GM23338 (cell line): ENCODE data around the gene BTN1A1. TPM values are rescaled to one million over a fixed set of nuclear protein-coding genes. Genes with fewer than 3 reads are reported as not detected.

Experiments
- ATAC-seq: fragments of 200-7000 bp; cut with Tn5 transposase; 3 replicates; pipeline ENCODE4 v1.9.1; 2020
- DNase-seq: peaks from one replicate; pipeline ENCODE4 v3.0.0-alpha.2; 2015; ENCODE audit warnings: low spot score
- H2AFZ ChIP-seq: fragments of 200-600 bp; sonication (generic); 2 replicates; pipeline ENCODE4 v1.8.0; 2016; ENCODE audit warnings: antibody characterized with exemption, mild to moderate bottlenecking, moderate library complexity
- H3F3A ChIP-seq: fragments of 200-600 bp; sonication (generic); replicated peaks from 2 replicates; pipeline ENCODE4 v1.8.0; 2017; ENCODE audit warnings: antibody characterized with exemption, mixed run types, low read depth
- H3K27ac ChIP-seq: fragments of 200-600 bp; sonication (generic); 2 replicates; pipeline ENCODE4 v1.6.1; 2016; ENCODE audit warnings: low read depth
- H3K27me3 ChIP-seq: fragments of 200-600 bp; sonication (generic); 2 replicates; pipeline ENCODE4 v1.8.0; 2016; ENCODE audit warnings: mild to moderate bottlenecking, mixed run types, moderate library complexity; ENCODE audit not compliant: insufficient read depth
- H3K36me3 ChIP-seq: fragments of 200-600 bp; sonication (generic); 2 replicates; pipeline ENCODE4 v1.8.0; 2016; ENCODE audit warnings: mild to moderate bottlenecking; ENCODE audit not compliant: insufficient read depth
- H3K4me1 ChIP-seq: fragments of 200-600 bp; sonication (generic); 2 replicates; pipeline ENCODE4 v1.8.0; 2016; ENCODE audit warnings: mild to moderate bottlenecking, moderate library complexity; ENCODE audit not compliant: insufficient read depth
- H3K4me2 ChIP-seq: fragments of 200-600 bp; sonication (generic); 2 replicates; pipeline ENCODE4 v1.7.1; 2017; ENCODE audit warnings: mixed run types
- H3K4me3 ChIP-seq: fragments of 200-600 bp; sonication (generic); 2 replicates; pipeline ENCODE4 v1.6.1; 2016; ENCODE audit warnings: mixed run types
- H3K79me2 ChIP-seq: fragments of 200-600 bp; sonication (generic); replicated peaks from 2 replicates; pipeline ENCODE4 v1.8.0; 2017; ENCODE audit warnings: mild to moderate bottlenecking; ENCODE audit not compliant: insufficient read depth
- H3K9me2 ChIP-seq: fragments of 200-600 bp; sonication (generic); 2 replicates; pipeline ENCODE4 v1.8.0; 2017; ENCODE audit not compliant: insufficient read depth
- H4K20me1 ChIP-seq: fragments of 200-600 bp; sonication (generic); replicated peaks from 2 replicates; pipeline ENCODE4 v1.8.0; 2017; ENCODE audit warnings: mild to moderate bottlenecking; ENCODE audit not compliant: insufficient read depth
- H3K27ac Mint-ChIP-seq: 2 replicates; pipeline ENCODE4 v1.8.0; 2020; ENCODE audit warnings: inconsistent platforms, mild to moderate bottlenecking, moderate library complexity, mixed read lengths
- H3K27me3 Mint-ChIP-seq: 3 replicates; pipeline ENCODE4 v1.8.0; 2022; ENCODE audit warnings: low read depth, mild to moderate bottlenecking, moderate library complexity, mixed read lengths, inconsistent platforms; ENCODE audit not compliant: insufficient read depth, poor library complexity
- H3K36me3 Mint-ChIP-seq: 3 replicates; pipeline ENCODE4 v1.8.0; 2021; ENCODE audit warnings: low read depth, mild to moderate bottlenecking, inconsistent platforms, moderate library complexity, mixed read lengths
- H3K4me1 Mint-ChIP-seq: 3 replicates; pipeline ENCODE4 v1.8.0; 2020; ENCODE audit warnings: mild to moderate bottlenecking, inconsistent platforms, mixed read lengths
- H3K4me3 Mint-ChIP-seq: 3 replicates; pipeline ENCODE4 v1.8.0; 2021; ENCODE audit warnings: moderate library complexity, mild to moderate bottlenecking, inconsistent platforms, mixed read lengths
- H3K9me3 Mint-ChIP-seq: 3 replicates; pipeline ENCODE4 v1.8.0; 2020; ENCODE audit warnings: moderate library complexity, mild to moderate bottlenecking, inconsistent platforms, mixed read lengths
- CREB1 ChIP-seq: fragments of 250-450 bp; sonication (Bioruptor Pico); IDR thresholded peaks from 2 replicates; pipeline ENCODE4 v1.5.0; 2020; ENCODE audit warnings: low read depth, mild to moderate bottlenecking, moderate library complexity
- EZH2phosphoT487 ChIP-seq: fragments of 200-600 bp; sonication (generic); IDR thresholded peaks from one replicate; pipeline ENCODE4 v1.8.1; 2018; ENCODE audit warnings: antibody characterized with exemption; ENCODE audit not compliant: unreplicated experiment
- JUNB ChIP-seq: IDR thresholded peaks from one replicate; pipeline ENCODE4 v1.6.1; 2016; ENCODE audit warnings: antibody characterized with exemption; ENCODE audit not compliant: unreplicated experiment
- NANOG ChIP-seq: IDR thresholded peaks from 2 replicates; pipeline ENCODE4 v1.6.1; 2016; ENCODE audit warnings: antibody characterized with exemption, borderline replicate concordance
- POLR2AphosphoS5 ChIP-seq: IDR thresholded peaks from 2 replicates; pipeline ENCODE4 v1.6.1; 2016; ENCODE audit warnings: antibody characterized with exemption, low read depth
- ZNF114 ChIP-seq: fragments of 250-450 bp; sonication (Bioruptor Pico); IDR thresholded peaks from 2 replicates; pipeline ENCODE4 v1.5.0; 2020; ENCODE audit warnings: mild to moderate bottlenecking, moderate library complexity
- ZNF331 ChIP-seq: fragments of 250-450 bp; sonication (Bioruptor Pico); IDR thresholded peaks from 2 replicates; pipeline ENCODE4 v1.5.0; 2020; ENCODE audit warnings: low read depth, mild to moderate bottlenecking, moderate library complexity
- polyA plus RNA-seq: library from polyadenylated mRNA; unstranded; fragments of >200 nt; fragmentation: Nextera tagmentation; extraction: Ambion mirVana; gene quantifications from 2 replicates; pipeline ENCODE4 v1.2.1, GENCODE V29; 2016
- total RNA-seq: library from RNA; depleted of rRNA; stranded (reverse); fragments of >200 nt; shearing (Covaris generic); gene quantifications from 2 replicates; pipeline ENCODE4 v1.2.3, GENCODE V29; 2014
- TF ChIP-seq, protein P1 (sequence below): fragments of 250-450 bp; sonication (Bioruptor Pico); IDR thresholded peaks from 2 replicates; pipeline ENCODE4 v1.5.0; 2020; ENCODE audit warnings: mild to moderate bottlenecking, moderate library complexity
- TF ChIP-seq, protein P2 (sequence below): IDR thresholded peaks from 2 replicates; pipeline ENCODE4 v1.6.1; 2016; ENCODE audit warnings: antibody characterized with exemption

BTN1A1 gene
- total and polyA plus RNA-seq, 2 experiments from 2014 or later: 0.13 to 0.38 TPM

DNA sequence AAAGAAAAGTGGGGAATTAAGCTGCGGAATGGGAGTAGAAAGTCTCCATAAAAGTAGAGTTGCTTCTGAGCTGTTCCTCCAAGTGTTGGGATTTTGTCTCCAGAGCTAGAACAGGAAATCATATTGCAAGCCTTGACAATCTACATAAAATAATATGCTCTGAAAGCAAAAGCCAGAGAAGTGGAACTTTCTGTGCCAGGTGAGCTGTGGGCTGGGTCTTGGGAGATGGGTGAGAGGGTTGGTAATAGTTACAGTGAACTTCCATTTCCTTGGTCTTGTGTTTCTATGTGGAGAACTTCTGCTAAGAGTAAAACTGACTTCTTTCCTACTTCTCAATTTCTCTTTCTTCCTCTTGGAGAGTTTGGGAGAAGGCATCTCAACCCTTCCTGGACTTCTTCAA lies 31.8 kb downstream of the BTN1A1 start:
- peaks cover 10% of the 10 kb centered on the region for H3K27me3 Mint-ChIP-seq

GRCh38 chr6:26532699-26533531 lies 32.8 kb downstream of the BTN1A1 start:
- H3K27ac ChIP-seq: peak overlapping the region; percentile 73; the same call in 1 of the 2 replicates
- H2AFZ ChIP-seq: peak overlapping the region; percentile 80
- ATAC-seq (peak; percentile 32), DNase-seq (peak; percentile 89)
- no peaks in the 10 kb centered on the region for H3K27me3 ChIP-seq
- no peaks in the 10 kb centered on the region for H3K79me2 ChIP-seq
- H3K4me2 ChIP-seq: peak overlapping the region; percentile 86
- H3K9me2 ChIP-seq: no peaks in the 10 kb centered on the region
- H4K20me1 ChIP-seq: no peaks in the 10 kb centered on the region
- Mint-ChIP-seq H3K27me3 (peaks cover 20% of the 10 kb centered on the region), H3K4me1 (peaks cover 23% of the 10 kb centered on the region), H3K9me3 (peaks cover 11% of the 10 kb centered on the region; the same call in 2 of the 3 replicates), H3K36me3 (peaks cover 4% of the 10 kb centered on the region; the same call in 2 of the 3 replicates), H3K27ac (peak overlapping the region; percentile 94), H3K4me3 (peak overlapping the region; percentile 96)
- no peaks in the 10 kb centered on the region; the same call in 1 of the 2 replicates for H3F3A ChIP-seq
- H3K4me1 ChIP-seq: peaks cover 37% of the 10 kb centered on the region
- 0 out of 2 replicates have a peak, but pooled peaks have one; percentile 35 for TF ChIP-seq ZNF114
- TF ChIP-seq, protein P1, sequence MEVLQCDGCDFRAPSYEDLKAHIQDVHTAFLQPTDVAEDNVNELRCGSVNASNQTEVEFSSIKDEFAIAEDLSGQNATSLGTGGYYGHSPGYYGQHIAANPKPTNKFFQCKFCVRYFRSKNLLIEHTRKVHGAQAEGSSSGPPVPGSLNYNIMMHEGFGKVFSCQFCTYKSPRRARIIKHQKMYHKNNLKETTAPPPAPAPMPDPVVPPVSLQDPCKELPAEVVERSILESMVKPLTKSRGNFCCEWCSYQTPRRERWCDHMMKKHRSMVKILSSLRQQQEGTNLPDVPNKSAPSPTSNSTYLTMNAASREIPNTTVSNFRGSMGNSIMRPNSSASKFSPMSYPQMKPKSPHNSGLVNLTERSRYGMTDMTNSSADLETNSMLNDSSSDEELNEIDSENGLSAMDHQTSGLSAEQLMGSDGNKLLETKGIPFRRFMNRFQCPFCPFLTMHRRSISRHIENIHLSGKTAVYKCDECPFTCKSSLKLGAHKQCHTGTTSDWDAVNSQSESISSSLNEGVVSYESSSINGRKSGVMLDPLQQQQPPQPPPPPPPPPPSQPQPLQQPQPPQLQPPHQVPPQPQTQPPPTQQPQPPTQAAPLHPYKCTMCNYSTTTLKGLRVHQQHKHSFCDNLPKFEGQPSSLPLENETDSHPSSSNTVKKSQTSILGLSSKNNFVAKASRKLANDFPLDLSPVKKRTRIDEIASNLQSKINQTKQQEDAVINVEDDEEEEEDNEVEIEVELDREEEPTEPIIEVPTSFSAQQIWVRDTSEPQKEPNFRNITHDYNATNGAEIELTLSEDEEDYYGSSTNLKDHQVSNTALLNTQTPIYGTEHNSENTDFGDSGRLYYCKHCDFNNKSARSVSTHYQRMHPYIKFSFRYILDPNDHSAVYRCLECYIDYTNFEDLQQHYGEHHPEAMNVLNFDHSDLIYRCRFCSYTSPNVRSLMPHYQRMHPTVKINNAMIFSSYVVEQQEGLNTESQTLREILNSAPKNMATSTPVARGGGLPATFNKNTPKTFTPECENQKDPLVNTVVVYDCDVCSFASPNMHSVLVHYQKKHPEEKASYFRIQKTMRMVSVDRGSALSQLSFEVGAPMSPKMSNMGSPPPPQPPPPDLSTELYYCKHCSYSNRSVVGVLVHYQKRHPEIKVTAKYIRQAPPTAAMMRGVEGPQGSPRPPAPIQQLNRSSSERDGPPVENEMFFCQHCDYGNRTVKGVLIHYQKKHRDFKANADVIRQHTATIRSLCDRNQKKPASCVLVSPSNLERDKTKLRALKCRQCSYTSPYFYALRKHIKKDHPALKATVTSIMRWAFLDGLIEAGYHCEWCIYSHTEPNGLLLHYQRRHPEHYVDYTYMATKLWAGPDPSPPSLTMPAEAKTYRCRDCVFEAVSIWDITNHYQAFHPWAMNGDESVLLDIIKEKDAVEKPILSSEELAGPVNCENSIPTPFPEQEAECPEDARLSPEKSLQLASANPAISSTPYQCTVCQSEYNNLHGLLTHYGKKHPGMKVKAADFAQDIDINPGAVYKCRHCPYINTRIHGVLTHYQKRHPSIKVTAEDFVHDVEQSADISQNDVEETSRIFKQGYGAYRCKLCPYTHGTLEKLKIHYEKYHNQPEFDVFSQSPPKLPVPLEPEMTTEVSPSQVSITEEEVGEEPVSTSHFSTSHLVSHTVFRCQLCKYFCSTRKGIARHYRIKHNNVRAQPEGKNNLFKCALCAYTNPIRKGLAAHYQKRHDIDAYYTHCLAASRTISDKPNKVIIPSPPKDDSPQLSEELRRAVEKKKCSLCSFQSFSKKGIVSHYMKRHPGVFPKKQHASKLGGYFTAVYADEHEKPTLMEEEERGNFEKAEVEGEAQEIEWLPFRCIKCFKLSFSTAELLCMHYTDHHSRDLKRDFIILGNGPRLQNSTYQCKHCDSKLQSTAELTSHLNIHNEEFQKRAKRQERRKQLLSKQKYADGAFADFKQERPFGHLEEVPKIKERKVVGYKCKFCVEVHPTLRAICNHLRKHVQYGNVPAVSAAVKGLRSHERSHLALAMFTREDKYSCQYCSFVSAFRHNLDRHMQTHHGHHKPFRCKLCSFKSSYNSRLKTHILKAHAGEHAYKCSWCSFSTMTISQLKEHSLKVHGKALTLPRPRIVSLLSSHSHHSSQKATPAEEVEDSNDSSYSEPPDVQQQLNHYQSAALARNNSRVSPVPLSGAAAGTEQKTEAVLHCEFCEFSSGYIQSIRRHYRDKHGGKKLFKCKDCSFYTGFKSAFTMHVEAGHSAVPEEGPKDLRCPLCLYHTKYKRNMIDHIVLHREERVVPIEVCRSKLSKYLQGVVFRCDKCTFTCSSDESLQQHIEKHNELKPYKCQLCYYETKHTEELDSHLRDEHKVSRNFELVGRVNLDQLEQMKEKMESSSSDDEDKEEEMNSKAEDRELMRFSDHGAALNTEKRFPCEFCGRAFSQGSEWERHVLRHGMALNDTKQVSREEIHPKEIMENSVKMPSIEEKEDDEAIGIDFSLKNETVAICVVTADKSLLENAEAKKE: 0 out of 2 replicates have a peak, but pooled peaks have one; percentile 8
- no peak for TF ChIP-seq NANOG
- TF ChIP-seq EZH2phosphoT487: no peak
- TF ChIP-seq CREB1 (CRISPR knock-in tag): peak; percentile 55
- TF ChIP-seq, protein P2, sequence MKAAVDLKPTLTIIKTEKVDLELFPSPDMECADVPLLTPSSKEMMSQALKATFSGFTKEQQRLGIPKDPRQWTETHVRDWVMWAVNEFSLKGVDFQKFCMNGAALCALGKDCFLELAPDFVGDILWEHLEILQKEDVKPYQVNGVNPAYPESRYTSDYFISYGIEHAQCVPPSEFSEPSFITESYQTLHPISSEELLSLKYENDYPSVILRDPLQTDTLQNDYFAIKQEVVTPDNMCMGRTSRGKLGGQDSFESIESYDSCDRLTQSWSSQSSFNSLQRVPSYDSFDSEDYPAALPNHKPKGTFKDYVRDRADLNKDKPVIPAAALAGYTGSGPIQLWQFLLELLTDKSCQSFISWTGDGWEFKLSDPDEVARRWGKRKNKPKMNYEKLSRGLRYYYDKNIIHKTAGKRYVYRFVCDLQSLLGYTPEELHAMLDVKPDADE: peak; percentile 54; the same call in 1 of the 2 replicates
- H3K4me3 ChIP-seq: peak overlapping the region; percentile 76
- no peaks in the 10 kb centered on the region for H3K36me3 ChIP-seq

More for the DNA sequence above, 31.8 kb downstream of the BTN1A1 start:
- Mint-ChIP-seq H3K9me3 (peaks cover 4% of the 10 kb centered on the region; the same call in 1 of the 3 replicates), H3K4me3 (peak overlapping the region; percentile 21; the same call in 1 of the 3 replicates), H3K27ac (no peak overlapping the region; the same call in 1 of the 2 replicates), H3K36me3 (no peaks in the 10 kb centered on the region), H3K4me1 (peaks cover 29% of the 10 kb centered on the region)
- no peaks in the 10 kb centered on the region for H3K27me3 ChIP-seq
- H2AFZ ChIP-seq: 0 out of 2 replicates have a peak overlapping the region, but pooled peaks have one; percentile 48
- H3K4me2 ChIP-seq: no peak overlapping the region
- TF ChIP-seq NANOG: no peak
- no peak for TF ChIP-seq ZNF331 (CRISPR knock-in tag)
- TF ChIP-seq POLR2AphosphoS5: no peak
- TF ChIP-seq ZNF114: no peak
- TF ChIP-seq, protein P2: no peak
- TF ChIP-seq CREB1 (CRISPR knock-in tag): no peak
- no peak for TF ChIP-seq JUNB
- no peak for TF ChIP-seq EZH2phosphoT487
- no peak for ATAC-seq
- no peaks in the 10 kb centered on the region for H3K9me2 ChIP-seq
- no peaks in the 10 kb centered on the region for H4K20me1 ChIP-seq
- no peaks in the 10 kb centered on the region; the same call in 1 of the 2 replicates for H3F3A ChIP-seq
- no peak for DNase-seq
- peaks cover 43% of the 10 kb centered on the region for H3K4me1 ChIP-seq
- H3K4me3 ChIP-seq: no peak overlapping the region
- no peaks in the 10 kb centered on the region for H3K79me2 ChIP-seq
- no peak overlapping the region for H3K27ac ChIP-seq
- no peaks in the 10 kb centered on the region for H3K36me3 ChIP-seq
